H9 (cell line): ENCODE data around the gene GSTT2. TPM values are rescaled to one million over a fixed set of nuclear protein-coding genes. Genes with fewer than 3 reads are reported as not detected.

ENCODE experiments used
- DNase-seq: peaks from one replicate; pipeline ENCODE4 v3.0.0-alpha.2; 2017
- H2AFZ ChIP-seq: one replicate; pipeline ENCODE4 v1.6.1; 2013; ENCODE audit warnings: mild to moderate bottlenecking, low read length, control low read depth, moderate library complexity
- H2AK5ac ChIP-seq: 2 replicates; pipeline ENCODE4 v1.6.1; 2013; ENCODE audit warnings: low read length, control low read depth, mixed read lengths; ENCODE audit not compliant: insufficient read length
- H2BK120ac ChIP-seq: one replicate; pipeline ENCODE4 v1.6.1; 2013; ENCODE audit warnings: low read depth, mild to moderate bottlenecking, low read length, control low read depth, inconsistent platforms; ENCODE audit not compliant: poor library complexity, severe bottlenecking
- H2BK12ac ChIP-seq: 2 replicates; pipeline ENCODE4 v1.6.1; 2013; ENCODE audit warnings: low read length, control low read depth, mixed read lengths, low read depth; ENCODE audit not compliant: insufficient read length
- H2BK15ac ChIP-seq: 2 replicates; pipeline ENCODE4 v1.6.1; 2013; ENCODE audit warnings: low read depth, low read length, control low read depth
- H2BK20ac ChIP-seq: one replicate; pipeline ENCODE4 v1.6.1; 2013; ENCODE audit warnings: low read depth, mild to moderate bottlenecking, low read length, control low read depth, inconsistent platforms; ENCODE audit not compliant: poor library complexity, severe bottlenecking
- H2BK5ac ChIP-seq: 2 replicates; pipeline ENCODE4 v1.6.1; 2013; ENCODE audit warnings: low read length, control low read depth, mixed read lengths; ENCODE audit not compliant: insufficient read length
- H3K14ac ChIP-seq: 2 replicates; pipeline ENCODE4 v1.6.1; 2013; ENCODE audit warnings: low read length, control low read depth; ENCODE audit not compliant: insufficient read depth
- H3K18ac ChIP-seq: 2 replicates; pipeline ENCODE4 v1.6.1; 2013; ENCODE audit warnings: low read depth, mild to moderate bottlenecking, mixed read lengths, low read length, control low read depth; ENCODE audit not compliant: insufficient read length
- H3K23ac ChIP-seq: 2 replicates; pipeline ENCODE4 v1.6.1; 2013; ENCODE audit warnings: low read length, control low read depth, mixed read lengths, low read depth; ENCODE audit not compliant: insufficient read length
- H3K23me2 ChIP-seq: 2 replicates; pipeline ENCODE4 v1.6.1; 2013; ENCODE audit warnings: low read depth, mild to moderate bottlenecking, mixed read lengths, low read length, control low read depth; ENCODE audit not compliant: insufficient read length, poor library complexity, severe bottlenecking
- H3K27ac ChIP-seq: 2 replicates; pipeline ENCODE4 v1.5.1; 2013; ENCODE audit warnings: low read length, control low read depth, mixed read lengths, low read depth; ENCODE audit not compliant: insufficient read length
- H3K27me3 ChIP-seq: 2 replicates; pipeline ENCODE4 v1.6.1; 2013; ENCODE audit warnings: low read length, control low read depth, inconsistent platforms; ENCODE audit not compliant: insufficient read depth
- H3K4ac ChIP-seq: 2 replicates; pipeline ENCODE4 v1.6.1; 2013; ENCODE audit warnings: low read depth, mild to moderate bottlenecking, control low read depth, inconsistent platforms, low read length, moderate library complexity
- H3K4me1 ChIP-seq: 2 replicates; pipeline ENCODE4 v1.6.1; 2013; ENCODE audit warnings: low read length, control low read depth, inconsistent platforms; ENCODE audit not compliant: insufficient read depth
- H3K4me2 ChIP-seq: 2 replicates; pipeline ENCODE4 v1.6.1; 2013; ENCODE audit warnings: low read length, control low read depth, mixed read lengths; ENCODE audit not compliant: insufficient read length, insufficient read depth
- H3K56ac ChIP-seq: 2 replicates; pipeline ENCODE4 v1.6.1; 2013; ENCODE audit warnings: low read depth, mild to moderate bottlenecking, mixed read lengths, low read length, control low read depth; ENCODE audit not compliant: insufficient read length
- H3K79me1 ChIP-seq: 2 replicates; pipeline ENCODE4 v1.6.1; 2013; ENCODE audit warnings: low read depth, mild to moderate bottlenecking, moderate library complexity, low read length, control low read depth, inconsistent platforms; ENCODE audit not compliant: insufficient read depth, poor library complexity, severe bottlenecking
- H3K79me2 ChIP-seq: 2 replicates; pipeline ENCODE4 v1.6.1; 2013; ENCODE audit warnings: low read length, control low read depth, inconsistent platforms; ENCODE audit not compliant: insufficient read depth
- H3K9ac ChIP-seq: 2 replicates; pipeline ENCODE4 v1.6.1; 2013; ENCODE audit warnings: low read length, control low read depth, mixed read lengths; ENCODE audit not compliant: insufficient read length; ENCODE audit errors: extremely low read depth
- H3K9me3 ChIP-seq: one replicate; pipeline ENCODE4 v1.6.1; 2013; ENCODE audit warnings: low read depth, low read length, inconsistent platforms; ENCODE audit not compliant: control insufficient read depth
- H3T11ph ChIP-seq: one replicate; pipeline ENCODE4 v1.6.1; 2013; ENCODE audit warnings: mild to moderate bottlenecking, low read length, control low read depth, inconsistent platforms
- H4K20me1 ChIP-seq: one replicate; pipeline ENCODE4 v1.6.1; 2013; ENCODE audit not compliant: control insufficient read depth, insufficient read length, insufficient read depth
- H4K5ac ChIP-seq: 2 replicates; pipeline ENCODE4 v1.6.1; 2013; ENCODE audit warnings: low read depth, mild to moderate bottlenecking, mixed read lengths, low read length, control low read depth; ENCODE audit not compliant: insufficient read length
- H4K8ac ChIP-seq: replicated peaks from 2 replicates; pipeline ENCODE4 v1.6.1; 2013; ENCODE audit warnings: low read length, control low read depth, mixed read lengths, low read depth; ENCODE audit not compliant: insufficient read length
- H4K91ac ChIP-seq: 2 replicates; pipeline ENCODE4 v1.6.1; 2013; ENCODE audit warnings: low read depth, mild to moderate bottlenecking, moderate library complexity, mixed read lengths, low read length, control low read depth; ENCODE audit not compliant: insufficient read length
- H3K27ac Mint-ChIP-seq, 3 experiments: 2 replicates in 2 of 3; 3 replicates in 1 of 3; pipeline ENCODE4 v1.8.0; 2020 to 2021; ENCODE audit warnings: mixed read lengths in 3 of 3, mild to moderate bottlenecking in 1 of 3, moderate library complexity in 1 of 3
- H3K27me3 Mint-ChIP-seq: 2 replicates; pipeline ENCODE4 v1.8.0; 2021; ENCODE audit warnings: low read depth, mild to moderate bottlenecking, moderate library complexity, mixed read lengths
- H3K36me3 Mint-ChIP-seq, 3 experiments: 2 replicates in 2 of 3; 3 replicates in 1 of 3; pipeline ENCODE4 v1.8.0; 2020 to 2021; ENCODE audit warnings: low read depth in 3 of 3, mixed read lengths in 3 of 3; ENCODE audit not compliant: insufficient read depth in 1 of 3
- H3K4me1 Mint-ChIP-seq, 2 experiments: 2 replicates each; pipeline ENCODE4 v1.8.0; 2020; ENCODE audit warnings: mixed read lengths in 2 of 2
- H3K4me3 Mint-ChIP-seq, 2 experiments: 2 replicates in 1 of 2; 3 replicates in 1 of 2; pipeline ENCODE4 v1.8.0; 2020 to 2021; ENCODE audit warnings: mild to moderate bottlenecking in 2 of 2, mixed read lengths in 2 of 2, moderate library complexity in 1 of 2
- H3K9me3 Mint-ChIP-seq, 2 experiments: 2 replicates in 1 of 2; 3 replicates in 1 of 2; pipeline ENCODE4 v1.8.0; 2020; ENCODE audit warnings: mild to moderate bottlenecking in 2 of 2, mixed read lengths in 2 of 2, moderate library complexity in 1 of 2
- CTCF ChIP-seq: fragments of 200-600 bp; sonication (generic); conservative IDR thresholded peaks from 3 replicates; pipeline ENCODE4 v1.8.0; 2021; ENCODE audit warnings: antibody characterized with exemption, mild to moderate bottlenecking
- WGBS: extraction: QIAGEN DNeasy Blood & Tissue Kit; methylation state at CpG from one replicate; pipeline ENCODE4 v1.1.7; 2013; ENCODE audit warnings: missing lambda C conversion rate, low lambda C conversion rate, mixed read lengths; ENCODE audit not compliant: insufficient read length; ENCODE audit errors: extremely low coverage; 5-methylcytosine and 5-hydroxymethylcytosine counted together
- total RNA-seq: library from RNA; stranded (reverse); gene quantifications from 2 replicates; pipeline ENCODE4 v1.2.1, GENCODE V29; 2021

The GSTT2 gene
- total RNA-seq, 1 experiment from 2014 or later = 0.22 TPM

- H4K5ac ChIP-seq = no peak within 1 kb of the TSS
- H2BK15ac ChIP-seq = no peak within 1 kb of the TSS
- no peak within 1 kb of the TSS; a peak in 1 of 5 replicates for H3K4me3 Mint-ChIP-seq
- H3K4me2 ChIP-seq = no peak within 1 kb of the TSS
- peak within 1 kb of the TSS; percentile 21; the same call in 1 of the 2 replicates for H3K14ac ChIP-seq
- no peak within 1 kb of the TSS for H3K27ac ChIP-seq
- H3K27ac Mint-ChIP-seq = peak within 1 kb of the TSS in 1 of 3 experiments; percentile 67; a peak in 1 of 7 replicates
- H3K9me3 ChIP-seq = no peaks in the 10 kb centered on the region
- H2AFZ ChIP-seq = no peak within 1 kb of the TSS
- no peaks in the 10 kb centered on the region for H3K79me2 ChIP-seq
- no peak within 1 kb of the TSS for H4K8ac ChIP-seq
- no peak within 1 kb of the TSS for H3K9ac ChIP-seq
- H4K20me1 ChIP-seq = peaks cover 2% of the 10 kb centered on the region
- TF ChIP-seq CTCF = no peak
- H2BK12ac ChIP-seq = no peak within 1 kb of the TSS
- H3K27me3 Mint-ChIP-seq = peaks cover 13% of the 10 kb centered on the region
- H3K18ac ChIP-seq = no peak within 1 kb of the TSS
- H3K79me1 ChIP-seq = no peaks in the 10 kb centered on the region
- no peak within 1 kb of the TSS for H2BK120ac ChIP-seq
- no peak for DNase-seq
- H3K9me3 Mint-ChIP-seq = peaks cover 0 to 4% of the 10 kb centered on the region in 2 experiments; a peak in 2 of 5 replicates
- peaks cover 12 to 18% of the 10 kb centered on the region in 2 experiments for H3K4me1 Mint-ChIP-seq
- no peak within 1 kb of the TSS for H4K91ac ChIP-seq
- H2BK20ac ChIP-seq = no peak within 1 kb of the TSS
- H3T11ph ChIP-seq = no peak within 1 kb of the TSS
- no peak within 1 kb of the TSS for H2BK5ac ChIP-seq
- H3K23ac ChIP-seq = no peak within 1 kb of the TSS
- H3K4me1 ChIP-seq = peaks cover 3% of the 10 kb centered on the region; the same call in 1 of the 2 replicates
- no peaks in the 10 kb centered on the region; a peak in 3 of 7 replicates for H3K36me3 Mint-ChIP-seq
- no peaks in the 10 kb centered on the region; the same call in 1 of the 2 replicates for H3K27me3 ChIP-seq
- no peaks in the 10 kb centered on the region for H3K23me2 ChIP-seq
- H3K4ac ChIP-seq = no peak within 1 kb of the TSS
- H2AK5ac ChIP-seq = no peak within 1 kb of the TSS
- no CpG with 5 or more reads among the region's 6 CpGs for WGBS
- no peak within 1 kb of the TSS for H3K56ac ChIP-seq
Observed at GRCh38 chr22:24005201-24005600, 25.3 kb downstream of the GSTT2 start, which contains the start of gene GSTT4. TSS of gene GSTT4 (minus strand) at chr22:24005453. CDS start at chr22:24005356, 97 bp downstream.
